Thyroid gland (tissue), 4 donors: ENCODE results near the gene TMPRSS6.

Experiments used
- POLR2A ChIP-seq, 2 donors: fragments of 450-650 bp; IDR thresholded peaks; one replicate each; pipeline ENCODE4 v1.6.1; 2017; ENCODE audit warnings: antibody characterized with exemption in 2 of 2, mild to moderate bottlenecking in 2 of 2, moderate library complexity in 1 of 2
- TF ChIP-seq, protein P1 (sequence below), 6 experiments: fragments of 200-600 bp in 3 of 6; fragments of 450-650 bp in 3 of 6; sonication (generic) in 3 of 6; IDR thresholded peaks; one replicate each; pipeline ENCODE4 v1.5.1; 2016 to 2019; ENCODE audit warnings: antibody characterized with exemption in 6 of 6, mild to moderate bottlenecking in 2 of 6, inconsistent platforms in 1 of 6, moderate library complexity in 1 of 6

GRCh38 chr22:37088108-37088605 lies 21.4 kb downstream of the TMPRSS6 start:
- TF ChIP-seq, protein P1, sequence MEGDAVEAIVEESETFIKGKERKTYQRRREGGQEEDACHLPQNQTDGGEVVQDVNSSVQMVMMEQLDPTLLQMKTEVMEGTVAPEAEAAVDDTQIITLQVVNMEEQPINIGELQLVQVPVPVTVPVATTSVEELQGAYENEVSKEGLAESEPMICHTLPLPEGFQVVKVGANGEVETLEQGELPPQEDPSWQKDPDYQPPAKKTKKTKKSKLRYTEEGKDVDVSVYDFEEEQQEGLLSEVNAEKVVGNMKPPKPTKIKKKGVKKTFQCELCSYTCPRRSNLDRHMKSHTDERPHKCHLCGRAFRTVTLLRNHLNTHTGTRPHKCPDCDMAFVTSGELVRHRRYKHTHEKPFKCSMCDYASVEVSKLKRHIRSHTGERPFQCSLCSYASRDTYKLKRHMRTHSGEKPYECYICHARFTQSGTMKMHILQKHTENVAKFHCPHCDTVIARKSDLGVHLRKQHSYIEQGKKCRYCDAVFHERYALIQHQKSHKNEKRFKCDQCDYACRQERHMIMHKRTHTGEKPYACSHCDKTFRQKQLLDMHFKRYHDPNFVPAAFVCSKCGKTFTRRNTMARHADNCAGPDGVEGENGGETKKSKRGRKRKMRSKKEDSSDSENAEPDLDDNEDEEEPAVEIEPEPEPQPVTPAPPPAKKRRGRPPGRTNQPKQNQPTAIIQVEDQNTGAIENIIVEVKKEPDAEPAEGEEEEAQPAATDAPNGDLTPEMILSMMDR (IDR thresholded peaks at IDR 0.05), result no peak
- TF ChIP-seq POLR2A (IDR thresholded peaks at IDR 0.05), result no peak
